PC-3 (cell line): ENCODE results near the gene NRSN2. TPM values are rescaled to one million over a fixed set of nuclear protein-coding genes. Genes with fewer than 3 reads are reported as not detected.

Experiments used
- ATAC-seq: fragments of 200-7000 bp; cut with Tn5 transposase; 2 replicates; pipeline ENCODE4 v1.9.1; 2020; ENCODE audit warnings: mild to moderate bottlenecking, moderate library complexity
- BruUV-seq: library from RNA; stranded (reverse); fragments of 400-500 nt; replicated peaks from 2 replicates; lab custom pipeline; 2021; lab: Mats Ljungman, UMichigan
- CTCF ChIA-PET: fragments of 300-600 bp; sonication (Branson Sonifier 250); formaldehyde crosslinking; loops from one replicate; lab custom pipeline; 2022; ENCODE audit warnings: antibody characterized with exemption; lab: Charles Lee
- POLR2A ChIA-PET: fragments of 300-600 bp; sonication (Branson Sonifier 250); formaldehyde crosslinking; loops from one replicate; lab custom pipeline; 2022; ENCODE audit warnings: antibody characterized with exemption; ENCODE audit not compliant: unreplicated experiment; lab: Charles Lee
- DNase-seq: peaks from one replicate; pipeline ENCODE4 v3.0.0-alpha.2; 2015
- H2AFZ ChIP-seq: fragments of 300-600 bp; sonication (generic); 2 replicates; pipeline ENCODE4 v1.6.0; 2016; ENCODE audit warnings: antibody characterized with exemption, low read length
- H3F3A ChIP-seq: fragments of 300-600 bp; sonication (generic); one replicate; pipeline ENCODE4 v1.6.0; 2017; ENCODE audit warnings: antibody characterized with exemption, low read length, control low read depth, mild to moderate bottlenecking; ENCODE audit not compliant: unreplicated experiment
- H3K27ac ChIP-seq: fragments of 300-600 bp; sonication (generic); 2 replicates; pipeline ENCODE4 v1.5.1; 2016; ENCODE audit warnings: mild to moderate bottlenecking, low read length
- H3K27me3 ChIP-seq: fragments of 300-600 bp; sonication (generic); 2 replicates; pipeline ENCODE4 v1.6.1; 2016; ENCODE audit warnings: low read length, mixed read lengths
- H3K36me3 ChIP-seq: fragments of 300-600 bp; sonication (generic); 2 replicates; pipeline ENCODE4 v1.6.1; 2016; ENCODE audit warnings: low read depth, mixed run types, low read length, mixed read lengths
- H3K4me1 ChIP-seq: fragments of 300-600 bp; sonication (generic); 2 replicates; pipeline ENCODE4 v1.5.1; 2016; ENCODE audit warnings: low read length; ENCODE audit not compliant: insufficient read depth
- H3K4me2 ChIP-seq: fragments of 300-600 bp; sonication (generic); 2 replicates; pipeline ENCODE4 v1.6.0; 2016; ENCODE audit warnings: low read length
- H3K4me3 ChIP-seq: fragments of 300-600 bp; sonication (generic); 2 replicates; pipeline ENCODE4 v1.5.1; 2016; ENCODE audit warnings: mild to moderate bottlenecking, low read length, mixed read lengths
- H3K79me2 ChIP-seq: fragments of 300-600 bp; sonication (generic); 2 replicates; pipeline ENCODE4 v1.6.1; 2017; ENCODE audit warnings: low read length, mixed read lengths
- H3K9ac ChIP-seq: fragments of 300-600 bp; sonication (generic); 2 replicates; pipeline ENCODE4 v1.6.0; 2016; ENCODE audit warnings: mild to moderate bottlenecking, low read length
- H3K9me2 ChIP-seq: fragments of 300-600 bp; sonication (generic); replicated peaks from 2 replicates; pipeline ENCODE4 v1.6.1; 2016; ENCODE audit warnings: mixed run types, low read length, mixed read lengths
- H3K9me3 ChIP-seq: fragments of 300-600 bp; sonication (generic); 2 replicates; pipeline ENCODE4 v1.6.1; 2016; ENCODE audit warnings: low read length, mixed read lengths
- H4K20me1 ChIP-seq: fragments of 300-600 bp; sonication (generic); 2 replicates; pipeline ENCODE4 v1.6.1; 2016; ENCODE audit warnings: low read length, mixed read lengths
- CTCF ChIP-seq: fragments of 300-600 bp; sonication (generic); conservative IDR thresholded peaks from 2 replicates; pipeline ENCODE4 v1.5.1; 2017; ENCODE audit warnings: antibody characterized with exemption, low read depth, mild to moderate bottlenecking, low read length
- EZH2 ChIP-seq: fragments of 300-600 bp; sonication (generic); IDR thresholded peaks from one replicate; pipeline ENCODE4 v1.6.1; 2017; ENCODE audit warnings: antibody characterized with exemption, mild to moderate bottlenecking, low read length; ENCODE audit not compliant: unreplicated experiment
- EZH2phosphoT487 ChIP-seq: fragments of 300-600 bp; sonication (generic); IDR thresholded peaks from 2 replicates; pipeline ENCODE4 v1.6.1; 2018; ENCODE audit warnings: mild to moderate bottlenecking, antibody characterized with exemption, low read length, borderline replicate concordance
- intact Hi-C: fragments of 100-400 bp; cut with micrococcal nuclease; formaldehyde crosslinking; loops from 2 replicates; pipeline ENCODE4 v1.9.0; 2023
- total RNA-seq: library from RNA; depleted of rRNA; stranded (reverse); fragments of >200 nt; gene quantifications from 2 replicates; pipeline ENCODE4 v1.2.3, GENCODE V29; 2014

Gene NRSN2
- total RNA-seq, 1 experiment from 2014 or later: 50.7 TPM

DNA sequence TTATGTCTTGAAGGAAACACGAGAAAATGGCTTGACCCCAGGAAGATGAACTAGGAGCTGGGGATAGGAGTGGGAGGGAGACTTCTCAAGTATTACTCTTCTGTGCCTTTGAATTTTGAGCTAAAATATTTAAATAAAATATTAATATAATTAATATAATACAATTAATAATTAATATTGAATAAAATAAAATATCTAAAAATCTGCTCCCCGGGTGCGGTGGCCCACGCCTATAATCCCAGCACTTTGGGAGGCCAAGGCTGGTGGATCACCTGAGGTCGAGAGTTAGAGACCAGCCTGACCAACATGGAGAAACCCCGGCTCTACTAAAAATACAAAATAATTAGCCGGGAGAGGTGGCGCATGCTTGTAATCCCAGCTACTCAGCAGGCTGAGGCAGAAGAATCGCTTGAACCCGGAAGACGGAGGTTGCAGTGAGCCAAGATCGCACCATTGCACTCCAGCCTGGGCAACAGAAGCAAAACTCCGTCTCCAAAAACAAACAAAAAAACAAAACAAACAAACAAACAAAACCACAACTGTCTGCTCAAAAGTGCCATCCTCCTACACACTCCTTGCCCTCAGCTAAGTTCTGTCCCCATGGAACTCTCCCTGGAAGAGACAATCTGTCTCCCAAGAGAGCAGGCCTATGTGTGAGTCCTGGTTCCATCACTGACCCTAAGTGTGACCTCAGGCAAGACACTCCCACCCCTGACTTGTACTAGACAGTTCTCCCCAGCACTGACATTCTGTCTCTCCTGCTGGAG is 20.0 kb downstream of the NRSN2 start:
- ChIA-PET POLR2A (interaction anchor here (0.6 to 0.7 kb wide), 2 partner anchors 13 to 63 kb away, joined by 3 to 8 read pairs; partner anchors contain the start of gene TRIB3), CTCF (interaction anchor here (1.2 kb wide), 1 partner anchor 65 kb away, joined by 4 read pairs; no protein-coding TSS in a partner anchor)
- H3K36me3 ChIP-seq: no peaks in the 10 kb centered on the region
- no TSS peak for BruUV-seq
- intact Hi-C loops: no loop called here
- H3K9me2 ChIP-seq: no peaks in the 10 kb centered on the region
- no peak for TF ChIP-seq EZH2phosphoT487
- TF ChIP-seq CTCF: no peak
- TF ChIP-seq EZH2: no peak
- H3K9me3 ChIP-seq: no peaks in the 10 kb centered on the region
- peak overlapping the region; percentile 78 for H3K4me2 ChIP-seq
- no peak for DNase-seq
- H3K27me3 ChIP-seq: no peaks in the 10 kb centered on the region
- H3K9ac ChIP-seq: 0 out of 2 replicates have a peak overlapping the region, but pooled peaks have one; percentile 49
- H3K27ac ChIP-seq: peak overlapping the region; percentile 86
- H3F3A ChIP-seq: peaks cover 8% of the 10 kb centered on the region
- H3K4me3 ChIP-seq: peak overlapping the region; percentile 44; the same call in 1 of the 2 replicates
- no peak for ATAC-seq
- H2AFZ ChIP-seq: no peak overlapping the region
- peaks cover 86% of the 10 kb centered on the region for H3K4me1 ChIP-seq
- H4K20me1 ChIP-seq: no peaks in the 10 kb centered on the region
- peaks cover 9% of the 10 kb centered on the region; the same call in 1 of the 2 replicates for H3K79me2 ChIP-seq

DNA sequence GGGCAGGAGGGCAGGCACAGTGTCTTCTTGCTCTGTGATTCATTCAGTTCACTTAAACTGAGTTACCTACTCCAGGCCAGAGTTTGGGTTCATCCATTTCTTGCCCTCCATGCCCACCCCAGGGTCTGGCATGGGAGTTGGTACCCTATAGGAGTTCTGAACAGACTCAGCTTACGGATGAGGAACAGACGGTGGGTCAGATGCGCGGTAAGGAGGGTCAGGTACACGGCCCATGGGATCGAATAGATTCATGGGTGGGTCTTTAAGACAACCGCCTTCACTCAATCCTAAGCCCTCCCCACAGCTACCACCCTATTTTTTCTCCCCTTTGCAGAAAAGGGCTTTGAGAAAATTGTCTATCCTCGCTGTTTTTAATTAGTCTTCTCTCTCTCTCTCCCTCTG is 20.6 kb downstream of the NRSN2 start:
- POLR2A ChIA-PET: no interaction called here
- H3K4me2 ChIP-seq: no peak overlapping the region

More for the DNA sequence above, 20.6 kb downstream of the NRSN2 start:
- TF ChIP-seq EZH2: no peak
- no peak for TF ChIP-seq CTCF
- no peak for TF ChIP-seq EZH2phosphoT487
- CTCF ChIA-PET: interaction anchor here (1.2 kb wide), 1 partner anchor 64 kb away, joined by 4 read pairs; no protein-coding TSS in a partner anchor
- H3K79me2 ChIP-seq: peaks cover 9% of the 10 kb centered on the region; the same call in 1 of the 2 replicates
- no peaks in the 10 kb centered on the region for H4K20me1 ChIP-seq
- BruUV-seq: no TSS peak
- no peaks in the 10 kb centered on the region for H3K36me3 ChIP-seq
- H3K9me2 ChIP-seq: no peaks in the 10 kb centered on the region
- H3K4me3 ChIP-seq: no peak overlapping the region
- no peak overlapping the region for H3K9ac ChIP-seq
- H2AFZ ChIP-seq: no peak overlapping the region
- H3K9me3 ChIP-seq: no peaks in the 10 kb centered on the region
- H3K27me3 ChIP-seq: no peaks in the 10 kb centered on the region
- peaks cover 88% of the 10 kb centered on the region for H3K4me1 ChIP-seq
- ATAC-seq (no peak), DNase-seq (no peak)
- peaks cover 8% of the 10 kb centered on the region for H3F3A ChIP-seq
- peak overlapping the region; percentile 12 for H3K27ac ChIP-seq
- intact Hi-C loops: no loop called here
